Small intestine (tissue), 7 donors: Measurements from ENCODE around the gene AHSG. TPM values are rescaled to one million over a fixed set of nuclear protein-coding genes. Genes with fewer than 3 reads are reported as not detected.

ENCODE experiments used
- DNase-seq, 2 donors: peaks; one replicate each; pipeline versions ENCODE4 v3.0.0 to v3.0.0-alpha.2; 2013
- FAIRE-seq: peaks from 2 replicates; lab custom pipeline; 2012; peaks lifted over from hg19 to GRCh38; lab: Jason Lieb, UNC
- H3K27ac ChIP-seq, 3 donors: one replicate each; pipeline ENCODE4 v1.5.1; 2013; ENCODE audit warnings: low read length in 2 of 3, mild to moderate bottlenecking in 2 of 3, control low read depth in 1 of 3, inconsistent platforms in 1 of 3, low read depth in 1 of 3, moderate library complexity in 1 of 3
- H3K27me3 ChIP-seq, 3 donors: one replicate each; pipeline ENCODE4 v1.6.1; 2013; ENCODE audit warnings: low read length in 3 of 3, inconsistent platforms in 1 of 3; ENCODE audit not compliant: control insufficient read depth in 3 of 3, insufficient read depth in 3 of 3
- H3K36me3 ChIP-seq, 3 donors: one replicate each; pipeline ENCODE4 v1.6.1; 2013; ENCODE audit warnings: low read length in 3 of 3, inconsistent platforms in 1 of 3, low read depth in 1 of 3, mild to moderate bottlenecking in 1 of 3, moderate library complexity in 1 of 3; ENCODE audit not compliant: control insufficient read depth in 3 of 3, insufficient read depth in 2 of 3
- H3K4me1 ChIP-seq, 3 donors: one replicate each; pipeline ENCODE4 v1.6.1; 2013; ENCODE audit warnings: low read length in 2 of 3, inconsistent platforms in 1 of 3, low read depth in 1 of 3, mild to moderate bottlenecking in 1 of 3, moderate library complexity in 1 of 3; ENCODE audit not compliant: control insufficient read depth in 3 of 3, insufficient read depth in 2 of 3
- H3K4me3 ChIP-seq, 3 donors: one replicate each; pipeline ENCODE4 v1.5.1; 2013; ENCODE audit warnings: low read length in 3 of 3, control low read depth in 1 of 3, inconsistent platforms in 1 of 3, low read depth in 1 of 3, mild to moderate bottlenecking in 1 of 3, moderate library complexity in 1 of 3
- H3K9me3 ChIP-seq, 2 donors: one replicate each; pipeline ENCODE4 v1.6.1; 2013; ENCODE audit warnings: low read depth in 1 of 2, low read length in 1 of 2; ENCODE audit not compliant: control insufficient read depth in 2 of 2, insufficient read depth in 1 of 2
- WGBS, 3 donors: extraction: QIAGEN DNeasy Blood & Tissue Kit; methylation state at CpG; one replicate each; pipeline ENCODE4 v1.1.7; 2013; 5-methylcytosine and 5-hydroxymethylcytosine counted together
- polyA plus RNA-seq, 4 donors: library from polyadenylated mRNA; stranded (reverse) in 3 of 4; unstranded in 1 of 4; fragments of 200-250 nt in 3 of 4; fragments of 120-200 nt in 1 of 4; gene quantifications; one replicate each; pipeline versions ENCODE4 v1.2.1 to v1.2.3, GENCODE V29; 2013
- donor health status: healthy with polysubstance abuse.
- donor health status: control.
- donor health status: control.
- donor health status: Bipolar disorder and iron deficiency.
- donor health status: healthy.

Gene AHSG
- polyA plus RNA-seq, 4 donors, result 0.04 to 0.53 TPM; not detected in 2

DNA sequence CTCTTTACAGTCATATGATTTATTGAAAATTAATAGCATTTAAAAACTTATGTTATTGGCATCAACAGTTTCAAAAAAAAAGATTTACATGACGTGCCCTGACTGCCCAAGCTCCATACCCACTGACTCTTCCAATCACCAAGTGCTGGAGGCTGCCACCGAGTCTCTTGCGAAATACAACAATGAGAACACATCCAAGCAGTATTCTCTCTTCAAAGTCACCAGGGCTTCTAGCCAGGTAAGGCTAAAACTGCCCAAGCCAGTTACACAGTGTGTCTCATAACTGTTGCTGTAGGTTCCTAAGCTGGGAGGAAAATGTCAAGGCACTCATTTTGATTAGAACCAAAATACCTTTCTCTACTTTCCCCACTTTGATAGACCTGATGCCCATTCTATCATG lies 31.8 kb downstream of the AHSG start:
- Histone ChIP-seq H3K4me3 (no peak overlapping the region), H3K27me3 (no peaks in the 10 kb centered on the region), H3K9me3 (no peaks in the 10 kb centered on the region), H3K36me3 (no peaks in the 10 kb centered on the region), H3K4me1 (peaks cover 0 to 6% (median 0%) of the 10 kb centered on the region in 3 donors), H3K27ac (no peak overlapping the region)
- no peak for FAIRE-seq
- DNase-seq, result no peak
- 71 to 84% (median 80%) methylated on average over 3 of the region's 3 CpGs for WGBS, 3 donors

DNA sequence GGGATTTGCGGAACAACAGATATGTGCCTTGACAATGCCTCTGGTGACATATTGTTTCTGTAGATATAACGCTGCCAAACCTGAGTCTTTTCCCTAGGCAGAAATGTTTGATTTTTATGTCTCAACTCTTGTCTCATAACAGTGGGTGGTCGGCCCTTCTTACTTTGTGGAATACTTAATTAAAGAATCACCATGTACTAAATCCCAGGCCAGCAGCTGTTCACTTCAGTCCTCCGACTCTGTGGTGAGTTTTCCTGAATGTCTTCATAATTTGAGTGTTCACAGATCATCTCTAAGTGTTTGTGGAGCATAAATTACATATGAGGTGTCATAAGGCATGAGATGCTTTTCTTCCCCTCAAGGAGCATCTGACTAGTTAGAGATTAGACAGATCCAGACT lies 33.2 kb downstream of the AHSG start:
- FAIRE-seq (no peak), DNase-seq (no peak)
- Histone ChIP-seq H3K27ac (no peak overlapping the region), H3K36me3 (no peaks in the 10 kb centered on the region), H3K27me3 (no peaks in the 10 kb centered on the region), H3K4me1 (peaks cover 0 to 6% (median 0%) of the 10 kb centered on the region in 3 donors), H3K9me3 (no peaks in the 10 kb centered on the region), H3K4me3 (no peak overlapping the region)
- 82 to 93% (median 85%) methylated on average over 4 of the region's 4 CpGs for WGBS, 3 donors

GRCh38 chr3:186646841-186647240 lies 34.0 kb downstream of the AHSG start:
- Histone ChIP-seq H3K27ac (no peak overlapping the region), H3K4me3 (no peak overlapping the region), H3K9me3 (no peaks in the 10 kb centered on the region), H3K27me3 (peaks cover 0 to 3% (median 0%) of the 10 kb centered on the region in 3 donors), H3K36me3 (no peaks in the 10 kb centered on the region), H3K4me1 (peaks cover 0 to 6% (median 0%) of the 10 kb centered on the region in 3 donors)
- 74 to 88% (median 87%) methylated on average over 1 of the region's 1 CpG for WGBS, 3 donors
- no peak for DNase-seq
- no peak for FAIRE-seq

DNA sequence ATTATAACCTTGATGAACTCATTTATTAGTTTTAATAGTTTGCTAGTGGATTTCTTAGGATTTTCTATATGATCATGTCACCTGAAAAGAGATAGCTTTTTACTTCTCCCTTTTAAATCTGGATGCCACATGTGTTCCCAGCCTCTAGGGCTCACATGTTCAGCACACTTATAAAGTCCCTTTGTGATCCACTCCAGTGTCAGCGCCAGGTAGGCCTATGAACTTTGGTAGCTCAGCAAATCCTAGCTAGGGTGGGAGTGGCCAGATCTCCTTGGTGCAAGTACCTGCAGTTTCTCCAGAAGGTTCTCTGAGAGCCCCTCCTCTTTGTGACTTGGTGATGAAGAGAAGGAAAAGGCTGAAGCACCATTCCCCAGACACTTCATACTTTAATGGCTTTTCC lies 36.0 kb downstream of the AHSG start:
- Histone ChIP-seq H3K27me3 (peaks cover 0 to 4% (median 0%) of the 10 kb centered on the region in 3 donors), H3K4me1 (no peaks in the 10 kb centered on the region), H3K4me3 (no peak overlapping the region), H3K27ac (no peak overlapping the region), H3K9me3 (no peaks in the 10 kb centered on the region), H3K36me3 (no peaks in the 10 kb centered on the region)
- WGBS, 3 donors, result 54 to 67% (median 65%) methylated on average over 1 of the region's 1 CpG
- DNase-seq (no peak), FAIRE-seq (no peak)

GRCh38 chr3:186651678-186652215 lies 38.9 kb downstream of the AHSG start:
- no peaks in the 10 kb centered on the region for H3K9me3 ChIP-seq
- no peaks in the 10 kb centered on the region for H3K36me3 ChIP-seq
- H3K4me1 ChIP-seq, result no peaks in the 10 kb centered on the region
- H3K4me3 ChIP-seq, result no peak overlapping the region
- FAIRE-seq (no peak), DNase-seq (no peak)
- H3K27ac ChIP-seq, result no peak overlapping the region
- H3K27me3 ChIP-seq, result peaks cover 0 to 6% (median 0%) of the 10 kb centered on the region in 3 donors
- 69 to 84% (median 73%) methylated on average over 3 of the region's 3 CpGs for WGBS, 3 donors

- no peak for FAIRE-seq
- 69 to 80% (median 77%) methylated on average over 7 of the region's 7 CpGs for WGBS, 3 donors
- no peak for DNase-seq
- Histone ChIP-seq H3K4me1 (no peaks in the 10 kb centered on the region), H3K27ac (no peak overlapping the region), H3K9me3 (no peaks in the 10 kb centered on the region), H3K27me3 (peaks cover 0 to 6% (median 0%) of the 10 kb centered on the region in 3 donors), H3K36me3 (no peaks in the 10 kb centered on the region), H3K4me3 (no peak overlapping the region)
Observed at GRCh38 chr3:186653080-186653707, 40.3 kb downstream of the AHSG start.

DNA sequence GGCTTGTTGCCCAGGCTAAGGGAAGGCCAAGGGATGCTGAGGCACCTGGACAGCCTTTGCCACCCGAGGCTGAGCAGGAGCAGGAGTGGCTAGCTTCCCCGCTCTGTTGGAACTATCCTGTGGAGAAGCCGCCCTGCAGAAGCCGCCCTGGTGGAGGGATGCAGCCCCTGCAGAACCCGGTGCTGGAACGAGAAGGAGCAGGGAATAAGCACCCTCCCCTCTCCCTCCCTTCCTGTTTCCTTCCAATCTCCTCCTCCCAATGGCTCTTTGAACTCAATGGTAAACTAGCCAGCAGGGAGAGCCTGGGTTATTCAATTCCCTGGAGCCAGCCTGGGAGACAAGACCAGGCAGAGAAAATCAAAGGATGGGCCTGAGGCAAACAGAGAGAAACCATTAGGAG lies 41.1 kb downstream of the AHSG start:
- Histone ChIP-seq H3K4me3 (no peak overlapping the region), H3K27ac (no peak overlapping the region), H3K27me3 (peaks cover 0 to 6% (median 0%) of the 10 kb centered on the region in 3 donors), H3K36me3 (no peaks in the 10 kb centered on the region), H3K9me3 (no peaks in the 10 kb centered on the region), H3K4me1 (no peaks in the 10 kb centered on the region)
- FAIRE-seq (no peak), DNase-seq (no peak)
- 54 to 57% (median 55%) methylated on average over 6 of the region's 6 CpGs for WGBS, 3 donors

- no peak overlapping the region for H3K27ac ChIP-seq
- FAIRE-seq, result no peak
- no peaks in the 10 kb centered on the region for H3K36me3 ChIP-seq
- H3K9me3 ChIP-seq, result no peaks in the 10 kb centered on the region
- H3K4me3 ChIP-seq, result no peak overlapping the region
- 41 to 76% (median 67%) methylated on average over 7 of the region's 7 CpGs for WGBS, 3 donors
- peaks cover 0 to 4% (median 0%) of the 10 kb centered on the region in 3 donors for H3K27me3 ChIP-seq
- no peak for DNase-seq
- no peaks in the 10 kb centered on the region for H3K4me1 ChIP-seq
Observed at GRCh38 chr3:186663361-186664118, 50.7 kb downstream of the AHSG start.
